ENCODE data around the gene RASD1. TPM values are rescaled to one million over a fixed set of nuclear protein-coding genes. Genes with fewer than 3 reads are reported as not detected.

Gene RASD1
- total RNA-seq, 1 experiment from 2014 or later: 0.30 TPM

DNA sequence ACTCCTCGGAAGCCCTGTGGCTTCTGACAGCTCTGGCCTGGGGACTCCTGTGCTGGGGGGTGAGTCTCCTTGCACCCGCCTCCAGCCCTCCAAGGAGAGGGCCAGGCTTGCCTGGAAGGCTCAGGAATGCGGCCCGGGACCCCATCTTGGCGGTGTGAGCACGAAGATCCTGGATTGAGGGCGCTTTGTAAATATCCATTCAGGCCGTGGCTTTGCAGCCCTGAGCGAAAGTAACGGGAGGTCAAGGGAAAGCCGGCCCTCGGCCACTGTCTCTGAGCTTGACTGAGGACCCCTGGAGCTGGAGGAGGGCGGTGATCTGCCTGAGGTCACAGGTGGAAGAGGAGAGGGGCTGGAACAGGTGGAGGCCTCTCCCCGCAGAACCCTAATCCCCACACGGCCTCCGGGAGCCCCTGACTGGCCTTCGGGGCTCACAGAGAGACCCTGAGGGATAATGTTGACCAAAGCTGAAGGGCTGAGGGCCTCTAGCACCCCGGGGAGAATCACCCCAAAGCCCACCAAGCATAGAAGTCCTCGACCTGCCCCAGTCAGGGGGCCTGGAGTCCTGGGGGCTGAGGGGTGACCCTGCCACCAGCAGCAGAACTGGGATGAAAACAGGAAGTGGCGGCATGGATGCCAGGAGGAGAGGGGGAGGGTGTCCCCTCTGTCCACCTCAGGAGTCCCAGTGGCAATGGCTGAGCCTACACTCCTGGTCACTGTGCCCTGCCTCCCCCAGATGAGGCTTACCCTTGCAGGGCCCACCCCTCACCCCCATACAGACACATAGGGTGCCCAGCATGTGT lies 8.3 kb upstream of the RASD1 start (continued):
- no peak for TF ChIP-seq JUND (IDR thresholded peaks at IDR 0.05)
- TF ChIP-seq, protein P1, sequence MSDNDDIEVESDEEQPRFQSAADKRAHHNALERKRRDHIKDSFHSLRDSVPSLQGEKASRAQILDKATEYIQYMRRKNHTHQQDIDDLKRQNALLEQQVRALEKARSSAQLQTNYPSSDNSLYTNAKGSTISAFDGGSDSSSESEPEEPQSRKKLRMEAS (IDR thresholded peaks at IDR 0.05): no peak

DNA sequence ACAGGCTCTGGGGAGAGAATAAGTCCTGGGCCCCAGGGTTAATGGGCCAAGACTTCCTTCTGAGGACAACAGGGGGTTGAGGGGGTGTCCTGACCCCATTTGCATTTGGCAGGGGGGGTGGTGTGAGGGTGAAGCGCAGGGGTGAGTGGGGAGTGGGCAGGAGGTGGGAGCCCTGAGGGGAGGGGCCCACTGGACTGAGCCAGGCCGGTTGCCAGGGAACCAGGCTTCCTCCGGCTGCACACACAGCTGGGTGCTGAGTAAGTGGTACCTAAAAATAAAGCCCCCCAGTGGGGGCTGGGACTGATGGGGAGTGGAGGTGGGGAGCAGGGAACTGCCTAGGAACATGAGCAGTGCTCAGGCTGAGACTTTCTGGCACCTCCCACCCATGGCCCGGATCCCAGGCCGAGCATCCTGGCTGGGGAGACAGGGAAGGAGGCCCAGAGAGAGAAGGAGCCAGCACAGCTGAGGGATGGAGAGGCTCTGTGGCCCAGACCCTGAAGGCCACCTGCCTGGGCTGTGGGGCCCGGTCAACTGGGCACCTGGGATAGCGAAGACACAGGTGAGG lies 7.5 kb upstream of the RASD1 start:
- no peaks in the 10 kb centered on the region for H3K27me3 ChIP-seq (ENCODE audit: insufficient read depth, low read length)
- DNase-seq (ENCODE audit: low read depth, low spot score) (no peak), ATAC-seq (no peak)
- no peak overlapping the region for H3K27ac ChIP-seq (ENCODE audit: low read depth, low read length)
- no peaks in the 10 kb centered on the region for H3K4me1 ChIP-seq (ENCODE audit: control insufficient read depth in 1 of 2, insufficient read depth in 2 of 2, low read length in 2 of 2)
- H3K4me2 ChIP-seq (ENCODE audit: low read length): no peak overlapping the region
- no peak overlapping the region for H3K4me3 ChIP-seq (replicated peaks in 1 of 2; ENCODE audit: low read depth in 1 of 2, low read length in 2 of 2)
- ChIA-PET CTCF (no interaction called here), RAD21 (ENCODE audit: low non-redundant PET in 1 of 2, low total read pairs in 2 of 2, uncharacterized antibody in 2 of 2, unreplicated experiment in 2 of 2) (no interaction called here), POLR2A (no interaction called here)
- BruUV-seq (replicated peaks): no TSS peak
- no peaks in the 10 kb centered on the region for H3K79me2 ChIP-seq (ENCODE audit: insufficient read depth, low read length)
- intact Hi-C loops (cut with micrococcal nuclease): no loop called here
- TF ChIP-seq JUND (IDR thresholded peaks at IDR 0.05) (no peak), SP1 (IDR thresholded peaks at IDR 0.05; ENCODE audit: low read depth) (no peak)
- TF ChIP-seq, protein P2, sequence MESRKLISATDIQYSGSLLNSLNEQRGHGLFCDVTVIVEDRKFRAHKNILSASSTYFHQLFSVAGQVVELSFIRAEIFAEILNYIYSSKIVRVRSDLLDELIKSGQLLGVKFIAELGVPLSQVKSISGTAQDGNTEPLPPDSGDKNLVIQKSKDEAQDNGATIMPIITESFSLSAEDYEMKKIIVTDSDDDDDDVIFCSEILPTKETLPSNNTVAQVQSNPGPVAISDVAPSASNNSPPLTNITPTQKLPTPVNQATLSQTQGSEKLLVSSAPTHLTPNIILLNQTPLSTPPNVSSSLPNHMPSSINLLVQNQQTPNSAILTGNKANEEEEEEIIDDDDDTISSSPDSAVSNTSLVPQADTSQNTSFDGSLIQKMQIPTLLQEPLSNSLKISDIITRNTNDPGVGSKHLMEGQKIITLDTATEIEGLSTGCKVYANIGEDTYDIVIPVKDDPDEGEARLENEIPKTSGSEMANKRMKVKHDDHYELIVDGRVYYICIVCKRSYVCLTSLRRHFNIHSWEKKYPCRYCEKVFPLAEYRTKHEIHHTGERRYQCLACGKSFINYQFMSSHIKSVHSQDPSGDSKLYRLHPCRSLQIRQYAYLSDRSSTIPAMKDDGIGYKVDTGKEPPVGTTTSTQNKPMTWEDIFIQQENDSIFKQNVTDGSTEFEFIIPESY (IDR thresholded peaks at IDR 0.05; ENCODE audit: extremely low read depth, insufficient replicate concordance, low read length): no peak
- TF ChIP-seq, protein P3, sequence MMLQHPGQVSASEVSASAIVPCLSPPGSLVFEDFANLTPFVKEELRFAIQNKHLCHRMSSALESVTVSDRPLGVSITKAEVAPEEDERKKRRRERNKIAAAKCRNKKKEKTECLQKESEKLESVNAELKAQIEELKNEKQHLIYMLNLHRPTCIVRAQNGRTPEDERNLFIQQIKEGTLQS (IDR thresholded peaks at IDR 0.05): no peak
- no peak overlapping the region for H3K9ac ChIP-seq (ENCODE audit: low read length)
- H3K9me3 ChIP-seq (ENCODE audit: control insufficient read depth in 1 of 2, insufficient read depth in 1 of 2, low read depth in 1 of 2, low read length in 2 of 2): no peaks in the 10 kb centered on the region
- no peak overlapping the region for H2AFZ ChIP-seq (ENCODE audit: low read depth, low read length, poor library complexity, severe bottlenecking)
- H3K9me2 ChIP-seq (ENCODE audit: insufficient read depth): no peaks in the 10 kb centered on the region
- no peaks in the 10 kb centered on the region for H3K36me3 ChIP-seq (ENCODE audit: control insufficient read depth in 1 of 2, insufficient read depth in 2 of 2, low read length in 2 of 2)
- H4K20me1 ChIP-seq (ENCODE audit: insufficient read depth): no peaks in the 10 kb centered on the region

Data from HCT116 (cell line).